SK-N-SH (cell line): ENCODE measurements around the gene DDX51. TPM values are rescaled to one million over a fixed set of nuclear protein-coding genes. Genes with fewer than 3 reads are reported as not detected.

Experiments used
- CTCF ChIA-PET: fragments of 300-600, 350-600 bp; formaldehyde crosslinking; extraction: SDS; loops from one replicate; lab custom pipeline; 2021; lab: Yijun Ruan, JAX
- POLR2A ChIA-PET: fragments of 350-600 bp; sonication (Branson Sonifier 250); formaldehyde crosslinking; extraction: SDS; loops from one replicate; lab custom pipeline; 2020; ENCODE audit warnings: antibody characterized with exemption, inconsistent platforms; lab: Yijun Ruan, JAX
- DNase-seq: peaks from one replicate; pipeline ENCODE4 v3.0.0; 2012
- H2AFZ ChIP-seq: fragments of 200-600 bp; sonication (generic); 2 replicates; pipeline ENCODE4 v1.8.1; 2016; ENCODE audit warnings: antibody characterized with exemption, mild to moderate bottlenecking, low read depth
- H3F3A ChIP-seq: fragments of 200-600 bp; sonication (generic); replicated peaks from 2 replicates; pipeline ENCODE3; 2016; ENCODE audit warnings: antibody characterized with exemption, mild to moderate bottlenecking; ENCODE audit not compliant: insufficient read depth
- H3K27ac ChIP-seq, 2 experiments: fragments of 200-500 bp in 1 of 2; fragments of 200-600 bp in 1 of 2; sonication (Bioruptor generic) in 1 of 2; sonication (generic), shearing (Covaris generic) in 1 of 2; 2 replicates each; pipeline versions ENCODE4 v1.5.1 to v1.6.1; 2014 to 2016; ENCODE audit warnings: low read depth in 2 of 2, inconsistent platforms in 1 of 2, low read length in 1 of 2, mild to moderate bottlenecking in 1 of 2, mixed read lengths in 1 of 2
- H3K27me3 ChIP-seq: fragments of 200-600 bp; sonication (generic), shearing (Covaris generic); 2 replicates; pipeline ENCODE4 v1.6.1; 2016; ENCODE audit warnings: mixed run types; ENCODE audit not compliant: insufficient read depth
- H3K36me3 ChIP-seq, 2 experiments: fragments of 200-500 bp in 1 of 2; fragments of 200-600 bp in 1 of 2; sonication (Bioruptor generic) in 1 of 2; sonication (generic) in 1 of 2; replicated peaks in 1 of 2; 2 replicates each; pipeline versions ENCODE3 to v1.5.1; 2014 to 2016; ENCODE audit warnings: low read length in 1 of 2, mild to moderate bottlenecking in 1 of 2; ENCODE audit not compliant: insufficient read depth in 2 of 2, control insufficient read depth in 1 of 2
- H3K4me1 ChIP-seq, 2 experiments: fragments of 200-500 bp in 1 of 2; fragments of 200-600 bp in 1 of 2; sonication (Bioruptor generic) in 1 of 2; sonication (generic), shearing (Covaris generic) in 1 of 2; 2 replicates each; pipeline versions ENCODE4 v1.5.1 to v1.6.1; 2014 to 2016; ENCODE audit warnings: low read depth in 1 of 2, low read length in 1 of 2, mixed run types in 1 of 2; ENCODE audit not compliant: insufficient read depth in 2 of 2, control insufficient read depth in 1 of 2
- H3K4me2 ChIP-seq: fragments of 200-600 bp; sonication (generic), shearing (Covaris generic); 2 replicates; pipeline ENCODE4 v1.6.1; 2017; ENCODE audit warnings: mixed run types
- H3K4me3 ChIP-seq, 2 experiments: fragments of 200-500 bp in 1 of 2; fragments of 200-600 bp in 1 of 2; sonication (Bioruptor generic) in 1 of 2; sonication (generic), shearing (Covaris generic) in 1 of 2; 2 replicates each; pipeline versions ENCODE4 v1.5.1 to v1.8.1; 2014 to 2016; ENCODE audit warnings: low read depth in 2 of 2, inconsistent platforms in 1 of 2, low read length in 1 of 2, mild to moderate bottlenecking in 1 of 2, mixed read lengths in 1 of 2, moderate library complexity in 1 of 2
- H3K79me2 ChIP-seq: fragments of 200-600 bp; sonication (generic); 2 replicates; pipeline ENCODE4 v1.8.1; 2017; ENCODE audit warnings: mild to moderate bottlenecking; ENCODE audit not compliant: insufficient read depth
- H3K9ac ChIP-seq: fragments of 200-600 bp; sonication (generic); 2 replicates; pipeline ENCODE4 v1.6.1; 2017; ENCODE audit warnings: mixed run types
- H3K9me2 ChIP-seq: fragments of 200-600 bp; sonication (generic); 2 replicates; pipeline ENCODE4 v1.6.1; 2017; ENCODE audit warnings: mixed run types
- H3K9me3 ChIP-seq: fragments of 200-600 bp; sonication (generic); 2 replicates; pipeline ENCODE4 v1.6.1; 2017; ENCODE audit warnings: mixed run types, mild to moderate bottlenecking, moderate library complexity
- H4K20me1 ChIP-seq: fragments of 200-600 bp; sonication (generic); 2 replicates; pipeline ENCODE4 v1.6.1; 2017; ENCODE audit warnings: mild to moderate bottlenecking, mixed run types; ENCODE audit not compliant: insufficient read depth
- EZH2phosphoT487 ChIP-seq: fragments of 200-600 bp; sonication (generic); IDR thresholded peaks from 2 replicates; pipeline ENCODE4 v1.6.1; 2017; ENCODE audit warnings: low read depth, mixed run types, mild to moderate bottlenecking, antibody characterized with exemption, moderate library complexity, borderline replicate concordance
- FOXJ3 ChIP-seq: sonication (generic); formaldehyde crosslinking; IDR thresholded peaks from 2 replicates; pipeline ENCODE4 v1.5.1; 2020; ENCODE audit warnings: mild to moderate bottlenecking, missing genetic modification reagents
- GATA2 ChIP-seq: sonication (generic); formaldehyde crosslinking; IDR thresholded peaks from 2 replicates; pipeline ENCODE4 v1.5.0; 2020; ENCODE audit warnings: mild to moderate bottlenecking, missing genetic modification reagents
- NFIC ChIP-seq: IDR thresholded peaks from 2 replicates; pipeline ENCODE4 v1.4.0; 2012; ENCODE audit warnings: borderline replicate concordance
- POLR2AphosphoS5 ChIP-seq: IDR thresholded peaks from 2 replicates; pipeline ENCODE4 v1.6.1; 2012; ENCODE audit warnings: low read depth, low read length
- RCOR1 ChIP-seq: fragments of 150-350 bp; IDR thresholded peaks from 2 replicates; pipeline ENCODE4 v1.6.1; 2017; ENCODE audit warnings: antibody characterized with exemption, low read length
- RFX5 ChIP-seq: IDR thresholded peaks from 2 replicates; pipeline ENCODE4 v1.6.1; 2012; ENCODE audit warnings: mild to moderate bottlenecking, improper control_type of control experiment, low read length
- SMC3 ChIP-seq: IDR thresholded peaks from 2 replicates; pipeline ENCODE4 v1.6.1; 2012; ENCODE audit warnings: low read depth, low read length, improper control_type of control experiment
- TEAD4 ChIP-seq: IDR thresholded peaks from 2 replicates; pipeline ENCODE4 v1.4.0; 2012; ENCODE audit warnings: mild to moderate bottlenecking, borderline replicate concordance; ENCODE audit not compliant: insufficient read depth
- WGBS: methylation state at CpG from one replicate; pipeline ENCODE4 v1.1.6; 2017; ENCODE audit warnings: low lambda C conversion rate; 5-methylcytosine and 5-hydroxymethylcytosine counted together
- polyA plus RNA-seq, 3 experiments: library from polyadenylated mRNA; depleted of rRNA; stranded (reverse); fragments of >200 nt; gene quantifications; 2 replicates each; pipeline ENCODE4 v1.2.3, GENCODE V29; 2012
- TF ChIP-seq, protein P1 (sequence below): IDR thresholded peaks from 2 replicates; pipeline ENCODE4 v1.6.1; 2012; ENCODE audit warnings: mild to moderate bottlenecking, low read depth, low read length, moderate library complexity
- TF ChIP-seq, protein P2 (sequence below): IDR thresholded peaks from 2 replicates; pipeline ENCODE4 v1.4.0; 2012; ENCODE audit warnings: low read depth, borderline replicate concordance
- TF ChIP-seq, protein P3 (sequence below): IDR thresholded peaks from 2 replicates; pipeline ENCODE4 v1.4.0; 2012; ENCODE audit warnings: low read depth, borderline replicate concordance
- TF ChIP-seq, protein P4 (sequence below): fragments of 150-350 bp; IDR thresholded peaks from 2 replicates; pipeline ENCODE4 v1.6.1; 2016; ENCODE audit warnings: mild to moderate bottlenecking, low read depth, low read length
- TF ChIP-seq, protein P5 (sequence below): fragments of 150-350 bp; IDR thresholded peaks from 2 replicates; pipeline ENCODE4 v1.6.1; 2017; ENCODE audit warnings: antibody characterized with exemption, low read length, low read depth, borderline replicate concordance
- TF ChIP-seq, protein P6 (sequence below): fragments of 200-600 bp; sonication (generic); IDR thresholded peaks from 2 replicates; pipeline ENCODE4 v1.6.1; 2017; ENCODE audit warnings: antibody characterized with exemption, mild to moderate bottlenecking, moderate library complexity

DDX51 gene
- polyA plus RNA-seq, 1 of the 3 experiments (the other 2 are of a cell fraction), result 17.3 TPM

DNA sequence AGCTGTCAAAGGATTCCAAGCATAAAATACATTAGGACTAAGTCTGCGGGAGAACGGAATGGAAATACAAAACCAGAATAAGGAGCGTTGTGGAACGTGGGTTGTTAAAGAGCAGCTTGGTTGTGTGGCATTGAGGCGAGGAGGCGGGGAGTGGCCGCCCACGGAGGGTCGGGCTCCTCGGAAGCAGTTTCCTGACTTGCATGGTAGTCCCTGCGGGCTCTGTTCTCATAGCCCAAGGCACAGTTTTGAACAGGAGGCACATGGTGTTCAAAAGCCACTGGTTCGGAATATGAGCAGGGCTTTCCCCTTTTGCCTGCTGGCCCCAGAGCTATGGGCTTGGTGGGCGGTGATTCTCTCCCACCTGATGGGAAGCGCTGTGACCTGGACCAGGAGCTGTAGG, 12.2 kb downstream of the DDX51 start:
- no peak for DNase-seq
- Histone ChIP-seq H3K4me1 (no peaks in the 10 kb centered on the region), H3K4me3 (no peak overlapping the region), H3K9me3 (no peaks in the 10 kb centered on the region), H3K27ac (no peak overlapping the region), H3K9me2 (no peaks in the 10 kb centered on the region), H2AFZ (no peak overlapping the region), H3K27me3 (no peaks in the 10 kb centered on the region), H3K9ac (no peak overlapping the region), H4K20me1 (no peaks in the 10 kb centered on the region), H3K4me2 (no peak overlapping the region), H3F3A (peaks cover 9% of the 10 kb centered on the region), H3K36me3 (peaks cover 25 to 28% of the 10 kb centered on the region in 2 experiments), H3K79me2 (no peaks in the 10 kb centered on the region)
- TF ChIP-seq, protein P1, sequence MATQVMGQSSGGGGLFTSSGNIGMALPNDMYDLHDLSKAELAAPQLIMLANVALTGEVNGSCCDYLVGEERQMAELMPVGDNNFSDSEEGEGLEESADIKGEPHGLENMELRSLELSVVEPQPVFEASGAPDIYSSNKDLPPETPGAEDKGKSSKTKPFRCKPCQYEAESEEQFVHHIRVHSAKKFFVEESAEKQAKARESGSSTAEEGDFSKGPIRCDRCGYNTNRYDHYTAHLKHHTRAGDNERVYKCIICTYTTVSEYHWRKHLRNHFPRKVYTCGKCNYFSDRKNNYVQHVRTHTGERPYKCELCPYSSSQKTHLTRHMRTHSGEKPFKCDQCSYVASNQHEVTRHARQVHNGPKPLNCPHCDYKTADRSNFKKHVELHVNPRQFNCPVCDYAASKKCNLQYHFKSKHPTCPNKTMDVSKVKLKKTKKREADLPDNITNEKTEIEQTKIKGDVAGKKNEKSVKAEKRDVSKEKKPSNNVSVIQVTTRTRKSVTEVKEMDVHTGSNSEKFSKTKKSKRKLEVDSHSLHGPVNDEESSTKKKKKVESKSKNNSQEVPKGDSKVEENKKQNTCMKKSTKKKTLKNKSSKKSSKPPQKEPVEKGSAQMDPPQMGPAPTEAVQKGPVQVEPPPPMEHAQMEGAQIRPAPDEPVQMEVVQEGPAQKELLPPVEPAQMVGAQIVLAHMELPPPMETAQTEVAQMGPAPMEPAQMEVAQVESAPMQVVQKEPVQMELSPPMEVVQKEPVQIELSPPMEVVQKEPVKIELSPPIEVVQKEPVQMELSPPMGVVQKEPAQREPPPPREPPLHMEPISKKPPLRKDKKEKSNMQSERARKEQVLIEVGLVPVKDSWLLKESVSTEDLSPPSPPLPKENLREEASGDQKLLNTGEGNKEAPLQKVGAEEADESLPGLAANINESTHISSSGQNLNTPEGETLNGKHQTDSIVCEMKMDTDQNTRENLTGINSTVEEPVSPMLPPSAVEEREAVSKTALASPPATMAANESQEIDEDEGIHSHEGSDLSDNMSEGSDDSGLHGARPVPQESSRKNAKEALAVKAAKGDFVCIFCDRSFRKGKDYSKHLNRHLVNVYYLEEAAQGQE, result no peak
- TF ChIP-seq FOXJ3 (CRISPR knock-in tag) (no peak), POLR2AphosphoS5 (no peak), EZH2phosphoT487 (no peak)
- TF ChIP-seq, protein P2, sequence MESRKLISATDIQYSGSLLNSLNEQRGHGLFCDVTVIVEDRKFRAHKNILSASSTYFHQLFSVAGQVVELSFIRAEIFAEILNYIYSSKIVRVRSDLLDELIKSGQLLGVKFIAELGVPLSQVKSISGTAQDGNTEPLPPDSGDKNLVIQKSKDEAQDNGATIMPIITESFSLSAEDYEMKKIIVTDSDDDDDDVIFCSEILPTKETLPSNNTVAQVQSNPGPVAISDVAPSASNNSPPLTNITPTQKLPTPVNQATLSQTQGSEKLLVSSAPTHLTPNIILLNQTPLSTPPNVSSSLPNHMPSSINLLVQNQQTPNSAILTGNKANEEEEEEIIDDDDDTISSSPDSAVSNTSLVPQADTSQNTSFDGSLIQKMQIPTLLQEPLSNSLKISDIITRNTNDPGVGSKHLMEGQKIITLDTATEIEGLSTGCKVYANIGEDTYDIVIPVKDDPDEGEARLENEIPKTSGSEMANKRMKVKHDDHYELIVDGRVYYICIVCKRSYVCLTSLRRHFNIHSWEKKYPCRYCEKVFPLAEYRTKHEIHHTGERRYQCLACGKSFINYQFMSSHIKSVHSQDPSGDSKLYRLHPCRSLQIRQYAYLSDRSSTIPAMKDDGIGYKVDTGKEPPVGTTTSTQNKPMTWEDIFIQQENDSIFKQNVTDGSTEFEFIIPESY, result no peak
- WGBS, result 82% methylated on average over 14 of the region's 14 CpGs
- POLR2A ChIA-PET, result no interaction called here
- CTCF ChIA-PET, result interaction anchor here (1.7 kb wide), 1 partner anchor 21 kb away, joined by 4 read pairs; no protein-coding TSS in a partner anchor

DNA sequence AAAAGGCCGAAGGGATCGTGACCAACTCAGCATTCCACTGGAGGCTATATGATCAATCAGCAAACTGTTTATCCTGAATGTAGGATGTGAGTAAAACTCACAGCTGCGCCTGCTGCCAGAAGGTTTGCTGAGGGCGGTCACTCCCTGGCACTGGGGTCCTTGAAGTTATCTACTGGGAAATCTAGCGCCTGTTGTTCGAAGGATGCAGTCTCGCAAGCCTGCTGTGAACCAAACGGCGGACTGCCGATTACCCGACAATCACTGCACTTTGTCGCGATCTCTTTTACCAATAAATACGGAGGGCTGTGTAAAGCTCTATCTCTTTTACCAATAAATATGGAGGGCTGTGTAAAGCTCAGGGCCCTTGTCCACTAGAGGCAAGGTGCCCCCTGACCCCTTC, 12.9 kb downstream of the DDX51 start:
- H3K9me2 ChIP-seq, result no peaks in the 10 kb centered on the region
- CTCF ChIA-PET, result interaction anchor here (1.1 to 2.0 kb wide), 2 partner anchors 11 to 149 kb away, joined by 3 to 5 read pairs; no protein-coding TSS in a partner anchor
- no peak for DNase-seq
- TF ChIP-seq, protein P3, sequence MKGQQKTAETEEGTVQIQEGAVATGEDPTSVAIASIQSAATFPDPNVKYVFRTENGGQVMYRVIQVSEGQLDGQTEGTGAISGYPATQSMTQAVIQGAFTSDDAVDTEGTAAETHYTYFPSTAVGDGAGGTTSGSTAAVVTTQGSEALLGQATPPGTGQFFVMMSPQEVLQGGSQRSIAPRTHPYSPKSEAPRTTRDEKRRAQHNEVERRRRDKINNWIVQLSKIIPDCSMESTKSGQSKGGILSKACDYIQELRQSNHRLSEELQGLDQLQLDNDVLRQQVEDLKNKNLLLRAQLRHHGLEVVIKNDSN, result no peak
- TF ChIP-seq, protein P4, sequence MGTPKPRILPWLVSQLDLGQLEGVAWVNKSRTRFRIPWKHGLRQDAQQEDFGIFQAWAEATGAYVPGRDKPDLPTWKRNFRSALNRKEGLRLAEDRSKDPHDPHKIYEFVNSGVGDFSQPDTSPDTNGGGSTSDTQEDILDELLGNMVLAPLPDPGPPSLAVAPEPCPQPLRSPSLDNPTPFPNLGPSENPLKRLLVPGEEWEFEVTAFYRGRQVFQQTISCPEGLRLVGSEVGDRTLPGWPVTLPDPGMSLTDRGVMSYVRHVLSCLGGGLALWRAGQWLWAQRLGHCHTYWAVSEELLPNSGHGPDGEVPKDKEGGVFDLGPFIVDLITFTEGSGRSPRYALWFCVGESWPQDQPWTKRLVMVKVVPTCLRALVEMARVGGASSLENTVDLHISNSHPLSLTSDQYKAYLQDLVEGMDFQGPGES, result no peak
- no peak for TF ChIP-seq TEAD4
- TF ChIP-seq RFX5, result no peak
- TF ChIP-seq, protein P5, sequence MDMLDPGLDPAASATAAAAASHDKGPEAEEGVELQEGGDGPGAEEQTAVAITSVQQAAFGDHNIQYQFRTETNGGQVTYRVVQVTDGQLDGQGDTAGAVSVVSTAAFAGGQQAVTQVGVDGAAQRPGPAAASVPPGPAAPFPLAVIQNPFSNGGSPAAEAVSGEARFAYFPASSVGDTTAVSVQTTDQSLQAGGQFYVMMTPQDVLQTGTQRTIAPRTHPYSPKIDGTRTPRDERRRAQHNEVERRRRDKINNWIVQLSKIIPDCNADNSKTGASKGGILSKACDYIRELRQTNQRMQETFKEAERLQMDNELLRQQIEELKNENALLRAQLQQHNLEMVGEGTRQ, result no peak
- TF ChIP-seq NFIC, result no peak
- TF ChIP-seq POLR2AphosphoS5, result no peak
- TF ChIP-seq SMC3, result no peak
- TF ChIP-seq, protein P6, sequence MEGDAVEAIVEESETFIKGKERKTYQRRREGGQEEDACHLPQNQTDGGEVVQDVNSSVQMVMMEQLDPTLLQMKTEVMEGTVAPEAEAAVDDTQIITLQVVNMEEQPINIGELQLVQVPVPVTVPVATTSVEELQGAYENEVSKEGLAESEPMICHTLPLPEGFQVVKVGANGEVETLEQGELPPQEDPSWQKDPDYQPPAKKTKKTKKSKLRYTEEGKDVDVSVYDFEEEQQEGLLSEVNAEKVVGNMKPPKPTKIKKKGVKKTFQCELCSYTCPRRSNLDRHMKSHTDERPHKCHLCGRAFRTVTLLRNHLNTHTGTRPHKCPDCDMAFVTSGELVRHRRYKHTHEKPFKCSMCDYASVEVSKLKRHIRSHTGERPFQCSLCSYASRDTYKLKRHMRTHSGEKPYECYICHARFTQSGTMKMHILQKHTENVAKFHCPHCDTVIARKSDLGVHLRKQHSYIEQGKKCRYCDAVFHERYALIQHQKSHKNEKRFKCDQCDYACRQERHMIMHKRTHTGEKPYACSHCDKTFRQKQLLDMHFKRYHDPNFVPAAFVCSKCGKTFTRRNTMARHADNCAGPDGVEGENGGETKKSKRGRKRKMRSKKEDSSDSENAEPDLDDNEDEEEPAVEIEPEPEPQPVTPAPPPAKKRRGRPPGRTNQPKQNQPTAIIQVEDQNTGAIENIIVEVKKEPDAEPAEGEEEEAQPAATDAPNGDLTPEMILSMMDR, result no peak
- TF ChIP-seq GATA2 (CRISPR knock-in tag), result no peak
- no peak for TF ChIP-seq RCOR1

More for the DNA sequence above, 12.9 kb downstream of the DDX51 start:
- whole genome bisulfite sequencing, result 92% methylated on average over 14 of the region's 14 CpGs
- no peak overlapping the region for H2AFZ ChIP-seq
- H3K4me2 ChIP-seq, result no peak overlapping the region
- H3K9ac ChIP-seq, result no peak overlapping the region
- H3K79me2 ChIP-seq, result no peaks in the 10 kb centered on the region
- H3K27me3 ChIP-seq, result no peaks in the 10 kb centered on the region
- POLR2A ChIA-PET, result no interaction called here
- H4K20me1 ChIP-seq, result no peaks in the 10 kb centered on the region
- H3F3A ChIP-seq, result peaks cover 9% of the 10 kb centered on the region
- H3K9me3 ChIP-seq, result no peaks in the 10 kb centered on the region
- no peak overlapping the region for H3K4me3 ChIP-seq
- no peak overlapping the region for H3K27ac ChIP-seq
- peaks cover 32 to 36% of the 10 kb centered on the region in 2 experiments for H3K36me3 ChIP-seq
- no peaks in the 10 kb centered on the region for H3K4me1 ChIP-seq
